ENCODE measurements around the gene SLC7A14. TPM values are rescaled to one million over a fixed set of nuclear protein-coding genes. Genes with fewer than 3 reads are reported as not detected.

SLC7A14 gene
- polyA plus RNA-seq, 3 donors: not detected

GRCh38 chr3:170634663-170635384 is 48.9 kb upstream of the SLC7A14 start:
- Histone ChIP-seq H2AFZ (ENCODE audit: insufficient read depth, low read depth, low read length, poor library complexity, severe bottlenecking) (no peak overlapping the region), H3K4me3 (replicated peaks in 1 of 3; ENCODE audit: low read depth in 2 of 3, low read length in 3 of 3) (no peak overlapping the region), H3K79me2 (ENCODE audit: insufficient read depth, low read length) (no peaks in the 10 kb centered on the region), H3K9ac (ENCODE audit: insufficient read depth, low read length, poor library complexity, severe bottlenecking) (no peak overlapping the region), H3K9me3 (replicated peaks in 1 of 2; ENCODE audit: control insufficient read depth in 1 of 2, insufficient read depth in 1 of 2, low read length in 2 of 2) (no peaks in the 10 kb centered on the region), H3K27me3 (ENCODE audit: control insufficient read depth in 2 of 2, insufficient read depth in 2 of 2, low read length in 2 of 2) (no peaks in the 10 kb centered on the region), H3K27ac (ENCODE audit: low read depth in 1 of 2, low read length in 2 of 2) (no peak overlapping the region), H3K4me2 (replicated peaks; ENCODE audit: extremely low read depth, low read length, poor library complexity, severe bottlenecking) (no peak overlapping the region), H4K20me1 (ENCODE audit: insufficient read depth, low read length) (no peaks in the 10 kb centered on the region), H3K36me3 (replicated peaks in 1 of 2; ENCODE audit: control insufficient read depth in 1 of 2, insufficient read depth in 2 of 2, low read length in 2 of 2) (no peaks in the 10 kb centered on the region), H3K4me1 (ENCODE audit: control insufficient read depth in 1 of 2, insufficient read depth in 2 of 2, low read length in 2 of 2) (no peaks in the 10 kb centered on the region)
- WGBS (ENCODE audit: insufficient coverage): no CpG with 5 or more reads among the region's 3 CpGs
- Mint-ChIP-seq H3K4me3 (no peak overlapping the region), H3K27ac (no peak overlapping the region), H3K9me3 (peaks cover 0 to 2% (median 0%) of the 10 kb centered on the region in 7 donors), H3K27me3 (ENCODE audit: low read depth in 3 of 3) (peaks cover 0 to 6% (median 2%) of the 10 kb centered on the region in 3 donors), H3K36me3 (no peaks in the 10 kb centered on the region), H3K4me1 (no peaks in the 10 kb centered on the region)
- intact Hi-C loops (cut with micrococcal nuclease): no loop called here
- TF ChIP-seq CTCF (IDR thresholded peaks at IDR 0.05): no peak
- no peak for DNase-seq

- Histone ChIP-seq H4K20me1 (ENCODE audit: insufficient read depth, low read length) (no peaks in the 10 kb centered on the region), H3K4me2 (replicated peaks; ENCODE audit: extremely low read depth, low read length, poor library complexity, severe bottlenecking) (no peak overlapping the region), H3K27me3 (ENCODE audit: control insufficient read depth in 2 of 2, insufficient read depth in 2 of 2, low read length in 2 of 2) (no peaks in the 10 kb centered on the region), H3K36me3 (replicated peaks in 1 of 2; ENCODE audit: control insufficient read depth in 1 of 2, insufficient read depth in 2 of 2, low read length in 2 of 2) (no peaks in the 10 kb centered on the region), H3K9ac (ENCODE audit: insufficient read depth, low read length, poor library complexity, severe bottlenecking) (no peak overlapping the region), H3K79me2 (ENCODE audit: insufficient read depth, low read length) (no peaks in the 10 kb centered on the region), H3K9me3 (replicated peaks in 1 of 2; ENCODE audit: control insufficient read depth in 1 of 2, insufficient read depth in 1 of 2, low read length in 2 of 2) (no peaks in the 10 kb centered on the region), H3K4me1 (ENCODE audit: control insufficient read depth in 1 of 2, insufficient read depth in 2 of 2, low read length in 2 of 2) (no peaks in the 10 kb centered on the region), H3K4me3 (replicated peaks in 1 of 3; ENCODE audit: low read depth in 2 of 3, low read length in 3 of 3) (no peak overlapping the region), H3K27ac (ENCODE audit: low read depth in 1 of 2, low read length in 2 of 2) (no peak overlapping the region), H2AFZ (ENCODE audit: insufficient read depth, low read depth, low read length, poor library complexity, severe bottlenecking) (no peak overlapping the region)
- Mint-ChIP-seq H3K27ac (peak overlapping the region in 1 of 7 donors; percentile 36), H3K36me3 (no peaks in the 10 kb centered on the region), H3K4me3 (no peak overlapping the region), H3K4me1 (no peaks in the 10 kb centered on the region), H3K27me3 (ENCODE audit: low read depth in 3 of 3) (peaks cover 0 to 6% (median 4%) of the 10 kb centered on the region in 3 donors), H3K9me3 (peaks cover 0 to 2% (median 0%) of the 10 kb centered on the region in 7 donors)
- no peak for TF ChIP-seq CTCF (IDR thresholded peaks at IDR 0.05)
- DNase-seq: no peak
- intact Hi-C loops (cut with micrococcal nuclease): no loop called here
- 97% methylated on average over 3 of the region's 4 CpGs for WGBS (ENCODE audit: insufficient coverage)
These were observed 47.7 kb upstream of the SLC7A14 start for GRCh38 chr3:170633573-170633972.
